NCI-H345 treated with DMSO at 0.1 percent for 48 hours (cell line): Measurements from ENCODE around the gene AEBP1.

Experiments used
- DNase-seq: peaks from one replicate; lab custom pipeline; 2025; ENCODE audit not compliant: unreplicated experiment; lab: John Stamatoyannopoulos, UW

AEBP1 gene

GRCh38 chr7:44103566-44103922, 601 bp upstream of the AEBP1 start:
- no peak for DNase-seq

GRCh38 chr7:44104860-44105771, 971 bp downstream of the AEBP1 start:
- DNase-seq = no peak

GRCh38 chr7:44105832-44106231, 1.7 kb downstream of the AEBP1 start:
- DNase-seq = no peak

- DNase-seq = no peak
Observed at GRCh38 chr7:44106311-44107065, 2.3 kb downstream of the AEBP1 start.

GRCh38 chr7:44107116-44107960, 3.2 kb downstream of the AEBP1 start:
- DNase-seq = no peak

GRCh38 chr7:44107961-44108767, 4.0 kb downstream of the AEBP1 start:
- no peak for DNase-seq

- no peak for DNase-seq
Observed at GRCh38 chr7:44108768-44109750, 4.9 kb downstream of the AEBP1 start.

GRCh38 chr7:44109991-44110390, 5.8 kb downstream of the AEBP1 start:
- DNase-seq = no peak

GRCh38 chr7:44110719-44111635, 6.8 kb downstream of the AEBP1 start:
- no peak for DNase-seq

- peak; percentile 15 for DNase-seq
Observed at GRCh38 chr7:44111761-44112160, 7.6 kb downstream of the AEBP1 start.

- DNase-seq = peak; percentile 49
Observed at GRCh38 chr7:44112231-44112996, 8.3 kb downstream of the AEBP1 start.

- DNase-seq = peak; percentile 49
Observed at GRCh38 chr7:44112997-44113763, 9.0 kb downstream of the AEBP1 start.

- DNase-seq = no peak
Observed at GRCh38 chr7:44113764-44114354, 9.7 kb downstream of the AEBP1 start.

- no peak for DNase-seq
Observed at GRCh38 chr7:44114586-44115310, 10.6 kb downstream of the AEBP1 start.

GRCh38 chr7:44116087-44116788, 12.1 kb downstream of the AEBP1 start:
- no peak for DNase-seq
